NCI-H2029 (cell line): ENCODE data around the gene FBXL2.
"Not testable (repeated sequence)": the region's sequence is repeated elsewhere in the genome, so short reads cannot be mapped to it uniquely, and the experiment has no call there.

Source experiments
- DNase-seq: peaks from one replicate; lab custom pipeline; 2025; lab: John Stamatoyannopoulos, UW

The FBXL2 gene

GRCh38 chr3:33429306-33429705 lies 152.1 kb downstream of the FBXL2 start:
- DNase-seq, result not testable (repeated sequence)

- no peak for DNase-seq
Measured at GRCh38 chr3:33430061-33430460, 152.8 kb downstream of the FBXL2 start.

- DNase-seq, result no peak
Measured at GRCh38 chr3:33430571-33430970, 153.3 kb downstream of the FBXL2 start.

- no peak for DNase-seq
Measured at GRCh38 chr3:33433843-33434242, 156.6 kb downstream of the FBXL2 start.
